Stimulated activated CD8-positive, alpha-beta memory T cell treated with anti-CD3 and anti-CD28 coated beads, Interleukin-15, amount 100 ng/mL, for 24 hours (primary cell): ENCODE data around the gene TLR3.

ENCODE experiments used
- DNase-seq: peaks from one replicate; pipeline ENCODE4 v3.0.0-alpha.2; 2020; ENCODE audit warnings: low read depth

The TLR3 gene

DNA sequence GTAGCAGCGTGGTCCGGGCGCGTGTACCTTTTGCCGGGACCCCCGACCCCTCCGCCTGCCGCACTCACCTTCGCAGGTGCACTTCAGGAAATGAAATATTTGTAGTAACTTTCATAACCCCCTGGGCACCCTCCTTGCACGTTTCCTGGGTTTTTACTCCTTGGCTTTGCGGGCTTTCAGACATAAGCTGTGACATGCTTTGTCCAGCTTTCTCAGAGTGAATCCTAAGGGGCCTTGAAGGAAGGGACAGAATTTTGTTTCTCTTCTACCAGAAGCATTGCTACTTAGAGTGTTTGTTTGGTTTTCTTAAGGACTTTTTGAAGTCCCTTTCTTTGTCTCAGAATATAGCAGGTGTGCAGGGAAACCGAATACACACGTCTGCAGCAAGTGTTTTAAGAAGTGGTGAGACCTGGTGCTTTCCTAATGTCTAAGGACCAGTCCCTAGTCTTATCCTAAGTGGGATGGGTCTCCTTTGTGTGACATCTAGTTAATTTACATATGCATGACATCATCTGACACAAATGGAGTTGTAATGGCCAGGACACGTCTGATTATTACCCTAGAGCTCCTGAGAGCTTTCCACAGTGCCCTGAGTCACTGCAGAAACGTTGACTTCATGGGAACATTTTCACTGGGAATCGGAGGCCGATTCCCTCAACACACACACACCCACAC lies 36.8 kb downstream of the TLR3 start:
- no peak for DNase-seq

DNA sequence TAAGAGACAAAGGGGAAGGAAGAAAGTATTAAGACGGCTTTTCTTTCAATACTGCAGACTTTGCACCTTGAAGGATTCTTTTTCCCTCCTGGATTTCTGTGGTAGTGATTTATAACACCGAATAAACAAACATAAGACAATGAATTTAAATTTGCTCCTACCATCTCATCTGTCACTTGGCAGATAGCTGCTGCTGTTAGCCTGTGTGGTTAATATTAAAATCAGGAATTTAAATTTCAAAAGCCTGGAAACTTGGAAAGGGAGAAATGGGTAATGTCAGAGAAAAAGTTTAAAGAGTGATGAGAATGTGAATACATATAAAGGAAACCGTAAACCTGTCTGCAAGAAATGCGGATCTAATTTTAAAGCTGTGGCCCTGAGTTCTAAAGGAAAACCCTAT lies 39.0 kb downstream of the TLR3 start:
- DNase-seq = no peak

DNA sequence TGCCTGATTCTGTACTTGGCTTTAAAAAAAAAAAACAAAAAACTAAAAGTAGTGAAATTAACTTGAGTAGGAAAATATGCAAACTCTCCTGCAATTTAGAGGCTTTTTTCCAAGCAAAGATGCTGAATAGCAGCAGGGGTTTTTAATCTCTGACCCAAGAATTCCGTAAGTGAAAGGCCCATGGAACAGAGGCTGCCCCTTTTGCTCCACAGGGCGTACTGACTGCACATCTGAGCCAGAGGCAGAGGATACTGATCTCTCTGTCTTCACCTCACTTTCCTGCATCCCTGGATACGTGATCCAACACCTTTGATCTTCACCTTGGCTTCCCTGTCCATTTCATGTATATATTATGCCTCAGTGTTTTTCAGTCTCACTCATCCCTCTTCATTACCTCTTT lies 39.4 kb downstream of the TLR3 start:
- DNase-seq = no peak

DNA sequence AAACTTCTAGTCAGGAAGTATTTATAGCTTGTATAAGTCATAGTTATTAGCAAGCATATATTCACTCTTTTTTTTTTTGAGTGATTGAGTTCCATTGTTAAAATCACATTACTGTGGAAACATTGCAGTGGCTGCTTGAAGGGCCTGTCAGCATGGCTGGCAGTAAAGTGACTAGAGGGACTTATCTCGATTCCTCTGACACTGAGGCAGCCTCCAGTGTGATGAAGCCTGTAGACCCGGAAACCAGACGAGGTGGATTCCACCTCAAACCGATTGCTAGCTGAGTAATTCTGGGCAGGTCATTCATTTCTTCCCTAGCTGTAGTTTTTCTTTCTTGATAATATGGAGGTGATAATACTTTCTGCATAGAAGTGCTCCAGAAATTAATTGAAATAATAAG lies 40.3 kb downstream of the TLR3 start:
- no peak for DNase-seq

DNA sequence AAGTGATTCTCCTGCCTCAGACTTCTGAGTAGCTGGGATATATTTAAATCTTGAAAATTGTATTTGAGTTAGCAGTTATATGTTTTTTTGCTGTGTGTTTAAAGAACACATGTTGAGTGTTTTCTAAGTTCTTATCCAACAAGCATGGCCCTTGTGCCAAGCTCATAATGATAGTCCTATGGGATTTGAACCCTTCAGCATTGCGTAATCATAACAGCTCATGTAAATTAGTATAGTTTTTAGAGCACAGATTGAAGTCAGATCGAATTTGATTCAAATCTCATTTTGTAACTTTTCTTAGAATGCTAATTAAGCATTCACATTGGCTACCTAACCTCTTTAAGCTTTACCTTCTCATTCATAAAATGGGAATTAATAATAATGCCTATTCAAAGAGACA lies 47.7 kb downstream of the TLR3 start:
- no peak for DNase-seq

DNA sequence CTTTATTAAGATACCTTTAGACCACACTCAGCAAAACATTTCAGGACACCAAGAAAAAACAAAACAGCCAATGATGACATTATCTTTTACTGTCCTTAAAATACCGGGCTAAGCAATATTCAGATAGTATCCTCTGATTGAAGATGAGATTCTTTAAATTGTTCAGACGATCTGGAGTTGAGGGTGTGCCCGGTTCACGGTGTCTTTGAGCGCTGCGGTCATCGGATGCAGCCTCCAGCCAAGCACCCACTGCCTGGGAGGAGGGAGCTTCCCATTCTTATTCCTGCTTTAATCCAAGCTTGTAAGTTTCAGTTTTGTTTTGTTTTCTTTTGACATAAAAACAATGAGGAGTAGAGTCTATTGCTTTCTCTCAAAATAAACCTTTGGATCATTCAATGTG lies 49.6 kb downstream of the TLR3 start:
- DNase-seq = no peak

DNA sequence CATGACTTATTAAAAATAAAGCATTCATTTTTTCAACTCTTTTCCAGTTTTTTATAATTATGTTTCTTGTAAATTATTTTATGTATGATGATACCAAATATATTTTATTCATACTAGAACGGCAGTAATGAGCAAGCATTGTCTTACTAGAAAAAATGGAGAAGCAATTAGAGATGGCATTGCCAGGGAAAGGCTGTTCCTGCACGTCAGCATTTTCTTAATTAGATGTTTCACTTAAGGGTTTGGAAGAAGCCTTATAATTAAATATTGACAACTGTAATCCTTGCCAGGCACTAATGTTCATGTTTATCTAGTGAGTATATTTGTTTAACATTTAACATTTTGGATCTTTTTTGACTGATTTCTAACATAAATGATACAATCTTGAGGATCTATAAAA lies 52.1 kb downstream of the TLR3 start:
- no peak for DNase-seq

DNA sequence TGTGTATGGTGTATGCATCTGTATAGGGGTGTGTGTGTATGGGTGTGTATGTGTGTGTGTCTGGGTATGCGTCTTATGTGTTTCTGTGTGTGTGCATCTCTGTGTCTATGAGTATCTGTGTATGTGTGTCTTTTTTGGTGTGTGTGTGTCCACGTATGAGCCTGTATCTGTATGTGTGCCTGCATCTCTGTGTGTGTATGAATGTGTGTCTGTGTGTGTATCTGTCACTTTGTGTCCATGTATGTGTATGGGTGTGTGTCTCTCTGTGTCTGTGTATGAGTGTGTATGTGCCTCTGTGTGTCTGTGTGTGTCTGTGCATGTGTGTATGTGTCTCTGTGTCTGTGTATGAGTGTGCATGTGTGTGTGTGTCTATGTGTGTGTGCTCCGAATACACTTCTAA lies 59.9 kb downstream of the TLR3 start:
- DNase-seq = no peak

DNA sequence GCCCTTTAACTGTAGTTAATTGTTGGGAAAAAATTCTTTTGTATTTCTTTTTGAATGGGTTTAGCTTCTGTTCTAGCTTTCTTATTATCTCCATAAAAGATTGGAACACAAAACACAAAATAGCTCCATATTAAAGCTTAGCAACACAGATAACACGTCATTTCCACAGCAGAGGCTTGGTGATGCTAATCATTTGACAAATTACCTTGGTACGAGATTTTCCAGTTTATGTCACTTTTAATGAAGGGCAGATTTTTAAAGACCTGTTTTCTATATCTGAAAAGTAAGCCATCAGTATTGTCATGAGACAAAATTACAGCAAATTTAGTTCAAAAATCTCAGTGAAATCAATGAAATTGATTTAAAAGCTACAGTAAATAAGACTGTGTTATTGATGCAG lies 63.0 kb downstream of the TLR3 start:
- no peak for DNase-seq

DNA sequence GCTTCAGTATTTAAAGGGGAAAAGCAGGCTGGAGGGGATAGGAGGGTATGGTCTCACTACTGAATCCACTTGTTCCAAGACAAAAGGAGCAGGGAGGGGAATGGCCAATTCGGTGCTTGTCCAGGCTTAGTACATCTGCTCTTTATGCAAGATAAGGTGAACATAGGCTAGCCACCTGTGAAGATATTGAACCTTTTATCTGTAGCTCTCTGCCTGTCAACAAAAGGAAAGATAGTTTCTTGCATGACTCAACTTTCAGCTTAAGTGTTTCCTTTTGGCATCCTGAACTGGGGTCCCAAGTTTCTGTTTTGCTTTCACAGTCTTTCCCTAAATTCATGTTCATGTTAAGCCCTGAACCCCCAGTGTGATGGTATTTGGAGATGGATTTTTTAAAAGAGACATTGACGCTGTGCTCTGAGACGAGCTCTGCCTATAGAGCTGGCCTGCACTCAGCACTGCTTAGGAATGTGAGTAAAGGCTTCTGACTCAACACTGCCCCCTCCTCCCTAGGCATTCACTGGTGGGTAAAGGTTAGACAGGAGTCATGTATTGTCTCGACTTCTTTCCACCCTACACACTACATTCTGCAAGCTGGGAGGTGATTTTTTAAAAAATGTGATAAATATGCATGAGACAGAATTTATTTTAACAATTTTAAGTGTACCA lies 63.8 kb downstream of the TLR3 start:
- no peak for DNase-seq

DNA sequence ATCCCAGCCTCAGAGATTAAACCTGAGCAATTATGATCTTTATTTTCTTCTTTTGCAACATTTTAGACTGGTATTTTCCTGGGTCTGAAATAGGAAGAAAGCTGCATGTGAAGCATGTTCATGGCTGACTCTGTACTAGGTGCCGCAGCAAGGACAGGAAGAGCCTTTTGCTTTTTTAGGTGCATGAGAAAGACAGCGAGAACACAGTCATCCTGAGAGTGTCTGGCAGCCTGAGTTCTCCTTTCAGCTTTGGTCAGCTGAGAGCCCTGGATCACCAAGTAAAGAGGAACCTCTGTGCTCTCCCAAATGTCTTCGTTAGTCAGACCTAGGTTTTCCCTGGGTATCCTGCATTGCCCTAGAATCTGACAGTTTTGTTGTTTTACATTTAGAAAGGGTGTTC lies 65.3 kb downstream of the TLR3 start:
- no peak for DNase-seq

DNA sequence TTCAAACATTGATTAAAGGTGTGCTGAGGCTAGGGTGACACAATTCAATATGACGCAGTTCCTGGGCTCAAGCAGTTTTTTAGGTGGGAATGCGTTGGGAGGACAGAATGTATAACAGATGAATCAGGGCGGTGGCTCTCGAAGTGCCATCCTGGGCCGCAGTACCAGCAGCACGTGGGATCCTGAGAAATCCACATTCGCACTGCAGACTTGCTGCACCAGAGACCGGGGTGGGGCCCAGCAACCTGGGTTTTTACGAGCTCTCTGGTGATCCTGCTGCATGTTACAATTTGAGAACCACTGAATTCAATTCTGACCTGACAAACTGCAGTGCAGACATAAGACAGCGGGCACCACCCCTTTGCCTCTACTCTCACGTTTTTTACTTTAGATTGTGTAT lies 65.9 kb downstream of the TLR3 start:
- DNase-seq = no peak

DNA sequence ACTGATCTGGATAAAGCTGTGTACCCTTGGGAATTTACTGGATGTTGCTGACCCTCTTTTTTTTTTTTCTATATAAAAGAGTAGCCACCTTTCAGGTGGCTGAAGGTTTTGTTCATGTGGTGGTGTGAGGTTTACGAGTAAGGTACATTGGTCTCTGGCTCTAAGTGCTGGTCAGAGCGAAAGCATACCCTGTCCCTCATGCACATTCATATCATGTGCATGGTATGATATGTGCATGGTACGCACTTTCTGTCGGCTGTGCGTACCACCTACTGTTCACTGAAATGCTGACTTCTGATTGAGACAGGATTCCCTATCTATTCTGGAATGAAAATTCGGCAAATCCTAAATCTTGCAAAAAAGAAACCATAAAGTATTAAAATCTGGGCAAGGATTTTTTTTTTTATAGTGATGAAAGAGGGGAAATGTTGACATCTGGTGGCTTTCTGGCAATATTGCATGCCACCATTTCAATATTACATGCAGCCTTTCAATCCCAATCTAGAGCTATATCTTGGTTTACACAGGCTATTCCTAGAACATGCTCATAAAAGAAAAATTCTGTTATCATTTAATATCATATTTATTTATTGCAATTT lies 68.3 kb downstream of the TLR3 start:
- no peak for DNase-seq
